Mesendoderm (in vitro differentiated cells): ENCODE data around the gene IGHMBP2.

Source experiments
- DNase-seq: peaks from one replicate; pipeline ENCODE4 v3.0.0; 2013
- H2AK5ac ChIP-seq: 2 replicates; pipeline ENCODE4 v1.6.1; 2013; ENCODE audit warnings: low read length, inconsistent platforms
- H2BK120ac ChIP-seq: 2 replicates; pipeline ENCODE4 v1.6.1; 2013; ENCODE audit warnings: low read depth, mild to moderate bottlenecking, low read length, moderate library complexity, mixed read lengths
- H2BK15ac ChIP-seq: replicated peaks from 2 replicates; pipeline ENCODE4 v1.6.1; 2013; ENCODE audit warnings: low read depth, mild to moderate bottlenecking, moderate library complexity
- H2BK5ac ChIP-seq: 2 replicates; pipeline ENCODE4 v1.6.1; 2013; ENCODE audit warnings: low read length, inconsistent platforms
- H3K18ac ChIP-seq: 2 replicates; pipeline ENCODE4 v1.6.1; 2013; ENCODE audit warnings: mild to moderate bottlenecking, low read length, mixed read lengths
- H3K23ac ChIP-seq: one replicate; pipeline ENCODE4 v1.6.1; 2013; ENCODE audit warnings: low read length
- H3K27ac ChIP-seq: 2 replicates; pipeline ENCODE4 v1.5.1; 2013; ENCODE audit warnings: low read depth, mild to moderate bottlenecking, inconsistent platforms, low read length, moderate library complexity
- H3K27me3 ChIP-seq: 2 replicates; pipeline ENCODE4 v1.6.1; 2013; ENCODE audit warnings: low read length, control low read depth, mild to moderate bottlenecking, inconsistent platforms; ENCODE audit not compliant: insufficient read depth, poor library complexity
- H3K36me3 ChIP-seq: 2 replicates; pipeline ENCODE4 v1.6.1; 2013; ENCODE audit warnings: low read length, inconsistent platforms; ENCODE audit not compliant: control insufficient read depth, insufficient read depth
- H3K4ac ChIP-seq: one replicate; pipeline ENCODE4 v1.6.1; 2013; ENCODE audit warnings: low read depth, mild to moderate bottlenecking, low read length, moderate library complexity
- H3K4me1 ChIP-seq: 2 replicates; pipeline ENCODE4 v1.6.1; 2013; ENCODE audit warnings: low read depth, low read length, inconsistent platforms; ENCODE audit not compliant: control insufficient read depth
- H3K4me2 ChIP-seq: 2 replicates; pipeline ENCODE4 v1.6.1; 2013; ENCODE audit warnings: low read length
- H3K4me3 ChIP-seq: 2 replicates; pipeline ENCODE4 v1.5.1; 2013; ENCODE audit warnings: mild to moderate bottlenecking, low read length
- H3K56ac ChIP-seq: one replicate; pipeline ENCODE4 v1.6.1; 2013; ENCODE audit warnings: low read length
- H3K79me1 ChIP-seq: 2 replicates; pipeline ENCODE4 v1.6.1; 2013; ENCODE audit warnings: low read length, inconsistent platforms
- H3K79me2 ChIP-seq: 2 replicates; pipeline ENCODE4 v1.6.1; 2013; ENCODE audit warnings: mild to moderate bottlenecking, low read length; ENCODE audit not compliant: control insufficient read depth, insufficient read depth
- H3K9ac ChIP-seq: 2 replicates; pipeline ENCODE4 v1.6.1; 2013; ENCODE audit warnings: low read length, inconsistent platforms
- H4K5ac ChIP-seq: one replicate; pipeline ENCODE4 v1.6.1; 2013; ENCODE audit warnings: low read length
- H4K8ac ChIP-seq: one replicate; pipeline ENCODE4 v1.6.1; 2013; ENCODE audit warnings: low read depth, mild to moderate bottlenecking, control low read depth, low read length, moderate library complexity
- WGBS: extraction: QIAGEN DNeasy Blood & Tissue Kit; methylation state at CpG from one replicate; pipeline ENCODE4 v1.1.7; 2013; ENCODE audit warnings: low lambda C conversion rate, missing lambda C conversion rate; ENCODE audit not compliant: insufficient coverage; ENCODE audit errors: extremely low coverage; 5-methylcytosine and 5-hydroxymethylcytosine counted together

The IGHMBP2 gene

DNA sequence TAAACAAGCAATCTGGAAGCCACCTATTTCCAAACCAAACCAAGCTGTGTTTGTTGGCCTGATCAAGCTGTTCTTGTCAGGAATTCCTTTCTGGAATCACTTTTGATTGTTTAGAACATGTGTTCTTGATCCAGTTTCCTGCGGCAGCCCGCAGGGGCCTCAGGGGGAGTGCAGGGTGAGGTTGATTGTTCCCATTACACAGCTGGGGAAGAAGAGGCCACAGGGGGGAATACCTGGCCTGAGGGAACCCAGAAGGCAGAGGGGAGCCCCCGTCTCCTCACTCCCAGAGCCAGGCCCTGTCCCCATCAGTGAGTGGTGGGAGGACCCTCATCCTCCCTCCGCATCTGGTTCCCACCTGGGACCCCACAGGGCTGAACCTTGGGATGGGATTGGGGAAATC, 72.9 kb downstream of the IGHMBP2 start:
- H3K79me1 ChIP-seq, result no peaks in the 10 kb centered on the region
- H2BK120ac ChIP-seq, result no peak overlapping the region
- H3K36me3 ChIP-seq, result no peaks in the 10 kb centered on the region
- no peaks in the 10 kb centered on the region for H3K79me2 ChIP-seq
- H3K4me2 ChIP-seq, result no peak overlapping the region
- no peak overlapping the region for H2BK5ac ChIP-seq
- H4K5ac ChIP-seq, result no peak overlapping the region
- no peak overlapping the region for H3K23ac ChIP-seq
- H2AK5ac ChIP-seq, result no peak overlapping the region
- WGBS, result no CpG with 5 or more reads among the region's 4 CpGs
- no peak overlapping the region for H3K56ac ChIP-seq
- H3K9ac ChIP-seq, result no peak overlapping the region
- H3K4me3 ChIP-seq, result no peak overlapping the region
- no peak overlapping the region for H2BK15ac ChIP-seq
- no peak overlapping the region for H4K8ac ChIP-seq
- DNase-seq, result no peak
- no peak overlapping the region for H3K18ac ChIP-seq
- no peaks in the 10 kb centered on the region for H3K4me1 ChIP-seq
- no peak overlapping the region for H3K4ac ChIP-seq
- H3K27ac ChIP-seq, result no peak overlapping the region
- no peaks in the 10 kb centered on the region for H3K27me3 ChIP-seq

DNA sequence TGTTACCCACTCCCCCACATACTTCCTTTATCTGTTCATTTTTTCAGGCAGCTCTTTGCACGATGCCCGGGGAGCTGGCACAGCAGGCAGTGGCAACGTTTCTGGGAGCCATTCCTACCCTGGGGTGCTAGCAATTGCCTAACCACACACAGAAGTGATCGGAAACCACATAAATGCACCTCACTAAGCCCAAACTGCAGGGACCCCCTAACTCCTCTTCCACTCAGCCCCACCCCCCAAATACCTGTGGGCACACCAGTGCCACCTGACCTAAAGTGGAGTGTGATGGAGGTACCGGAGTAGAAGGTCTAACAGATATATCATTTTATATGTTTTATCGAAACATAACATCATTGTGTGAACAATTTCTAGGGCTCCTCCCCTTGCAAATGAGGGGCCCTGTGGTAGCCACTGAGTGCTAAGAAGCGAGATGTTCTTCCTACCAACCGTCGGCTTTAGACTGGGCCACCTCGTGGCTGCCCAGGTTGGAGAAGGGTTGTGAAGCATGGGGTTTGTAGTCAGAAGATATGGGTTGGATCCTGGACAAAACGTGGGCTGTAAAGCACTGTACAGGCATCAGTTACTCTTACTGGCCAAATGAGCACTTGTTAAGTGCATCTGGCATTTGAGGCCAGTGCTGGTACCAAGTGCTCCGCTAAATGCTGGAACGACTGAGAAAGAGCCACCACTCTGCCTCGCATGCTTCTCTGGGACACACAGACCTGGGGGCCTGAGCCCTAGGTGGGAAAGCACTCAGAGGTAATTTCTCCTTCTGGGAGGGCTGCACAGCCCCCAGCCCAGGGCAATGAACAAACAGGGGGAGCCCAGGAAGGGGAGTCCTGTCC, 74.3 kb downstream of the IGHMBP2 start:
- no CpG with 5 or more reads among the region's 14 CpGs for WGBS
- no peaks in the 10 kb centered on the region for H3K4me1 ChIP-seq
- no peak overlapping the region for H3K23ac ChIP-seq
- no peak for DNase-seq
- no peak overlapping the region for H3K9ac ChIP-seq
- no peak overlapping the region for H3K18ac ChIP-seq
- no peak overlapping the region for H4K8ac ChIP-seq
- no peak overlapping the region for H2BK5ac ChIP-seq
- no peak overlapping the region for H3K56ac ChIP-seq
- H3K36me3 ChIP-seq, result no peaks in the 10 kb centered on the region
- H3K4me2 ChIP-seq, result no peak overlapping the region
- no peak overlapping the region for H2BK15ac ChIP-seq
- H4K5ac ChIP-seq, result no peak overlapping the region
- no peak overlapping the region for H2AK5ac ChIP-seq
- no peak overlapping the region for H2BK120ac ChIP-seq
- H3K27ac ChIP-seq, result no peak overlapping the region
- H3K4me3 ChIP-seq, result no peak overlapping the region
- no peaks in the 10 kb centered on the region for H3K79me1 ChIP-seq
- H3K4ac ChIP-seq, result no peak overlapping the region
- no peaks in the 10 kb centered on the region for H3K27me3 ChIP-seq
- no peaks in the 10 kb centered on the region for H3K79me2 ChIP-seq

DNA sequence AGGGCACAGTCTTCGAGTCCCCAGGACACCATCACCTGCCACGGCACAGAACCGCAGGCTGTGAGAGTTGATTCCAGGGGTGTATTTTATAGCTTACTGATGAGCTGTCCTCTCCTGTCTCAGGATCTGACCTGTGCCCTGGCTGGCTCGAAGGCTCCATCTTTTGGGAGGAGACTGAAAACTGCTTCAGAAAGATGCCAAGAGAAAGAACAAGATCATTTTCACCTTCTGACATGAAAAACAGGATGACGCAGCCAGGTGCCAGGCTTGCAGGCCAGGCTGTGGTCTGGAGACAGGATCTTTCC, 74.9 kb downstream of the IGHMBP2 start:
- H3K79me1 ChIP-seq, result no peaks in the 10 kb centered on the region
- H2AK5ac ChIP-seq, result no peak overlapping the region
- no peak overlapping the region for H2BK5ac ChIP-seq
- whole genome bisulfite sequencing, result no CpG with 5 or more reads among the region's 5 CpGs
- H3K23ac ChIP-seq, result no peak overlapping the region
- no peak overlapping the region for H3K56ac ChIP-seq
- no peaks in the 10 kb centered on the region for H3K79me2 ChIP-seq
- H2BK120ac ChIP-seq, result no peak overlapping the region
- H4K8ac ChIP-seq, result no peak overlapping the region
- no peak overlapping the region for H2BK15ac ChIP-seq
- H3K18ac ChIP-seq, result no peak overlapping the region
- H3K4ac ChIP-seq, result no peak overlapping the region
- no peaks in the 10 kb centered on the region for H3K36me3 ChIP-seq
- H4K5ac ChIP-seq, result no peak overlapping the region
- H3K4me2 ChIP-seq, result no peak overlapping the region
- H3K27me3 ChIP-seq, result no peaks in the 10 kb centered on the region
- no peak for DNase-seq
- no peaks in the 10 kb centered on the region for H3K4me1 ChIP-seq
- H3K9ac ChIP-seq, result no peak overlapping the region
- H3K4me3 ChIP-seq, result no peak overlapping the region
- H3K27ac ChIP-seq, result no peak overlapping the region

DNA sequence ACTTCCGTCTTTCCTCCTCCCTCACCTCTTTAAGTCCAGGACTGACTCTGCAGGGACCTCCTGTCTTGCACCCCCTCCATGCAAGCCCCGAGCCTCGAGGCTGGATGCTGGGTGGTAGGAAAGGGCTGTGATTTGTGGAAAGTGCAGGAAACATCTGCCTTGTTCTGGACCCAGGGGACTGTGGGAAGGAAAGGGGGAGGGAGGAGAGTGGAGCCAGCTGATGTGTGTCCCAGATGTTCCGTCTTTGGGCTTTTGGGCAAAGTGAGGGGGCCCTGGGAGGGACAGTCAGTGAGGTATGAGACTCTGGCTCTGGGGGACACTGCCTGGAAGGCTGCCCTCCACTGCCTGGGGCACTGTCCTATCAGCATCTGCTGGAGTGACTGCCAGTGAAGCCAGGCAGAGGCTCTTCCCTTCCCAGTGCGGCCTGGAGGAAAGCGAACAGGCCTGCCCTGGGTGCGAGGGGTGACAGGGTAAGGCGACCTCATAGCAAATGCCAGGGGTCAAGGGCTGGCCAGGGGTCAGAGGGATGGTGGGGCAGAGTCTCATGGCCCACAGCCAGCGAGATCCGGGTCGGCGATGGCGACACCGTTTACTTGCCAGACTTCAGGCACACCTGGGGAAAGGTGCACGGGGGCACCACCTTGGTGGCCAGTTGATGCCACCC, 75.4 kb downstream of the IGHMBP2 start:
- Histone ChIP-seq H3K27me3 (no peaks in the 10 kb centered on the region), H3K36me3 (no peaks in the 10 kb centered on the region), H2BK120ac (no peak overlapping the region)

DNA sequence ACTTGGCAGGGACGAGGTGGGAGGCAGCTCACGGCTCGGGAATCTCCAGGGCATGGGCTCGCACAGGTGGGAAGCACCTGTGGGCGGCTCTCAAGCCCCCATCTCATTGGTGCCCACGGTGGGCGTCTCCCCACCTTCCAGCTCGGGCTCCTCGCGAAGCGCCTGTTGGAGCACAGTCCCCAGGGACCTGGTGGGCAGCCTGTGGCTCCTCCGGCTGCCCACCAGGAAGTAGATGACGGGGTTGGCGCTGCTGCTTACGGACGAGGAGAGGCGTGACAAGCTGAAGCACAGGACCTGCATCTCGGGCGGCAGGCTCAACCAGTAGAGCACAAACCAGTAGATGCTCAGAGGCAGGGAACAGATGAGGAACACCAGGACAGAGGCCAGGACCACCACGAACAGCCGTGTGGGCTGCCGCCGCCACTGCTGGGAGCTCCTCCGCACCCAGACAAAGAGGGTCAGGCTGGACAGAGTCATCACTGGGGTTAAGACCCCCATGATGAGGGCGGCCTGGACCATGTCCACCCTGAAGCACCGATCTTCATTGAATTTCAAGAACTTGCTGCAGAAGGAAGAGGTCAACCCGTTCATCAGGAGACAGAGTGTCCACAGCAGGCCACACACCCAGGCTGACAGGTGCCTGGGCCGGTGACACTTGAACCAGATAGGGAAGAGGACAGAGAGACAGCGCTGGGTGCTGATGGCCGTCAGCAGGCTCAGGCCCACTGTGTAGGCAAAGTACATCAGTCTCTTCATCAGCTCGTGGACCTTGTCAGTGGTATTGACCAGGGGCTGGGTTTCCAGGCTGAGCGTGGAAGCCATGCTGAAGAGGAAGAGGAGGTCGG, 76.5 kb downstream of the IGHMBP2 start:
- Histone ChIP-seq H3K79me2 (no peaks in the 10 kb centered on the region), H3K4me2 (no peak overlapping the region), H2AK5ac (no peak overlapping the region), H3K36me3 (no peaks in the 10 kb centered on the region), H3K56ac (no peak overlapping the region), H3K27me3 (no peaks in the 10 kb centered on the region), H3K9ac (no peak overlapping the region), H4K8ac (no peak overlapping the region), H4K5ac (no peak overlapping the region), H3K18ac (no peak overlapping the region), H3K4me1 (no peaks in the 10 kb centered on the region), H3K27ac (no peak overlapping the region), H3K4me3 (no peak overlapping the region), H3K4ac (no peak overlapping the region), H2BK5ac (no peak overlapping the region), H2BK120ac (no peak overlapping the region), H3K79me1 (no peaks in the 10 kb centered on the region), H2BK15ac (no peak overlapping the region), H3K23ac (no peak overlapping the region)
- WGBS, result no CpG with 5 or more reads among the region's 33 CpGs
- DNase-seq, result no peak

More for the DNA sequence above, 75.4 kb downstream of the IGHMBP2 start:
- Histone ChIP-seq H3K9ac (no peak overlapping the region), H3K79me1 (no peaks in the 10 kb centered on the region), H3K56ac (no peak overlapping the region), H3K4me1 (no peaks in the 10 kb centered on the region), H2BK15ac (no peak overlapping the region), H4K5ac (no peak overlapping the region), H3K23ac (no peak overlapping the region), H3K18ac (no peak overlapping the region), H4K8ac (no peak overlapping the region), H3K27ac (no peak overlapping the region), H2AK5ac (no peak overlapping the region), H3K4me3 (no peak overlapping the region), H3K4ac (no peak overlapping the region), H2BK5ac (no peak overlapping the region), H3K4me2 (no peak overlapping the region), H3K79me2 (no peaks in the 10 kb centered on the region)
- no peak for DNase-seq
- WGBS, result no CpG with 5 or more reads among the region's 15 CpGs
